PFSK-1 (cell line): ENCODE measurements around the gene PEX11G.

Source experiments
- FOXP2 ChIP-seq: optimal IDR thresholded peaks from 2 replicates; pipeline ENCODE3; 2011; ENCODE audit warnings: borderline replicate concordance, control low read depth, inconsistent platforms; ENCODE audit not compliant: insufficient read depth; ENCODE audit errors: extremely low read length, extremely low read depth
- POLR2AphosphoS5 ChIP-seq: IDR thresholded peaks from 2 replicates; pipeline ENCODE4 v1.6.1; 2012; ENCODE audit warnings: low read depth, mild to moderate bottlenecking, control low read depth, low read length, moderate library complexity
- REST ChIP-seq, 2 experiments: IDR thresholded peaks; 2 replicates each; pipeline versions ENCODE4 v1.6.1 to v1.8.0; 2011 to 2012; ENCODE audit warnings: low read depth in 2 of 2, low read length in 2 of 2, control low read depth in 1 of 2, inconsistent platforms in 1 of 2, mild to moderate bottlenecking in 1 of 2, moderate library complexity in 1 of 2; ENCODE audit not compliant: insufficient read depth in 1 of 2
- SIN3A ChIP-seq: IDR thresholded peaks from 2 replicates; pipeline ENCODE4 v1.6.1; 2012; ENCODE audit warnings: mild to moderate bottlenecking, low read length, moderate library complexity, borderline replicate concordance; ENCODE audit not compliant: insufficient read depth
- TAF1 ChIP-seq: IDR thresholded peaks from 2 replicates; pipeline ENCODE4 v1.6.1; 2012; ENCODE audit warnings: low read length, control low read depth, borderline replicate concordance; ENCODE audit not compliant: insufficient read depth

PEX11G gene

GRCh38 chr19:7428651-7429113 lies 60.2 kb downstream of the PEX11G start:
- TF ChIP-seq POLR2AphosphoS5 (no peak), SIN3A (no peak), REST (IDR thresholded peaks at IDR 0.05; ENCODE audit: insufficient read depth in 1 of 2, low read depth in 2 of 2, low read length in 2 of 2) (no peak), FOXP2 (no peak), TAF1 (no peak)

- TF ChIP-seq SIN3A = no peak
Measured at GRCh38 chr19:7427944-7428343, 60.9 kb downstream of the PEX11G start.

DNA sequence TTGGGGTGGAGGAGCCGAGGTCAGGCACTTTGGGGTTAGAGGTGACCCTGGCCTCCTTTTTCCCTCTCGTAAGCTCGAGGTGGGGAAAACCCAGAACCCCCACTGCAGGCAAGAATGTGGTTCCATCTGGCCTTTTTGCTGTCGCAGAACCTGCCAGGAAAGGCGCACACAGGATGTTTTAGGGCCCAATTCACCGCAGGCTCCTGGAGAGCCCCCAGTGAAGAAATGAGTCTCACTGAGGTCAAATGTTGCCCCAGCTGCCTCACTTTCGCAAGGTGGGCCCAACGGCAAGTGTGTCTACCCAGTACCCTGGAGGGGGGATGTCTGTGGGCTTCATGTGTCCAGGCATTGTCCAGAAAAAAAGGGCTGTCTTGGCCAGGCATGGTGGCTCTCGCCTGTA lies 61.8 kb downstream of the PEX11G start:
- TF ChIP-seq POLR2AphosphoS5 = no peak
- no peak for TF ChIP-seq TAF1
- TF ChIP-seq REST (IDR thresholded peaks at IDR 0.05; ENCODE audit: insufficient read depth in 1 of 2, low read depth in 2 of 2, low read length in 2 of 2) = no peak
- no peak for TF ChIP-seq FOXP2
- no peak for TF ChIP-seq SIN3A
